HG03108 (cell line): ENCODE measurements around the gene CNDP2.
A peak's percentile ranks its signal among the peaks of the same experiment; 100 is the strongest.

ENCODE experiments used
- ATAC-seq: cut with Tn5 transposase; IDR thresholded peaks from one replicate; pipeline ENCODE4 v1.9.1; 2021; ENCODE audit warnings: moderate library complexity; ENCODE audit not compliant: unreplicated experiment

Gene CNDP2

GRCh38 chr18:74468547-74469061 lies 27.6 kb upstream of the CNDP2 start:
- ATAC-seq: no peak

GRCh38 chr18:74472312-74472711 lies 23.9 kb upstream of the CNDP2 start:
- no peak for ATAC-seq

GRCh38 chr18:74473976-74474640 lies 22.1 kb upstream of the CNDP2 start:
- ATAC-seq: no peak

DNA sequence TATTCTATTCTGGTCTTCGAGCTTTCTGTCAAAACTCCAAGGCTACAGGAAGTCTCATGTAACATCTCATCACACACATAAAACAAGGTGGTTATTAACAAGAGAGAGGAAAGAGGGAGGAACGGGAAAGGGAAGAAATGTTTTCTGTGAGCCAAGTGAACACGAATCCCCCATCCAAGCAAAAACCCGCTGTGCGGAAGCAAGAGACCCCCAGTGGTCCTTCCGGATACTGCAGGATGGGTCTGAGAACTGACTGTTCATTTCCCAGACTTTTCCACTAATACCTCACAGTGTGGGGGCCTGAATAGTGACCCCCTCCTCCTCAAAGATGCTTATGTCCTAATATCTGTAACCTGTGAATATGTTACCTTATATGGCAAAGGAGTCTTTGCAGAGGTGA lies 20.0 kb upstream of the CNDP2 start:
- no peak for ATAC-seq

DNA sequence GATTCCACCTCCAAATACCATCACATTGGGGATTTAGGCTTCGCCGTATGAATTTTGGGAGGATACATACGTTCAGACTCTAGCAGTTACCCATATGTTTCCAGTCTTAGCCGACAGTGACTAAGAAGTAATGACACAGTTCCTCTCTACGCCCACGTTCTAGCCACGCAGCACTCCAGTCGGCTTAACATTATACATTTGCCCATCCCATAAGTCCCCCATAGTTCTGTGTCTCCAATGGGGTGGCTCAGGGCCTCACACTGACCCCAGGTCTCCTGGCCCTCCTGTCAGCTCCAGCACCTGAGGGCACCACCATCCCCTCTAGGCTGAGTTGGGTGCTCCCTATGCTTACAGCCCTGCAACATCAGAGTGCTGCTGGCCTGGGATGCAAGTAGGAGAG lies 18.4 kb upstream of the CNDP2 start:
- ATAC-seq: no peak

DNA sequence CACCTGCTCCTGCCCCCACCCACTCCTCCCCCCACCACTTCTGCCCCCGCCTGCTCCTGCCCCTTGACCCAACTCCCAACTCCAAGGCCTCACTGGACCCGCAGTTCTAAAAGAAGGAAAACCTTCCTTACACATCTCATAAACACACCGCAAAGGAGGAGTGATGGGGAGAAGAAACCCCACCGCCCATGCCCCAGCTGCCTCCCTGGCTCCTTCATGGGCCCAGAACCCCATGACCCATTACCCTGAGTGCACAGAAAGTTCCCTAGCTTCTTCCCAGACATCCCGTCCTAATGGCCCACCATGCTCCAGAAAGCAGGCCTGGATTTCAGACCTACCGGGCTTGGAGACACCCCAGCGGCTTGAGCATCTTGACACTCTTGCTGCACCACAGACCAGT lies 17.8 kb upstream of the CNDP2 start:
- ATAC-seq: no peak

DNA sequence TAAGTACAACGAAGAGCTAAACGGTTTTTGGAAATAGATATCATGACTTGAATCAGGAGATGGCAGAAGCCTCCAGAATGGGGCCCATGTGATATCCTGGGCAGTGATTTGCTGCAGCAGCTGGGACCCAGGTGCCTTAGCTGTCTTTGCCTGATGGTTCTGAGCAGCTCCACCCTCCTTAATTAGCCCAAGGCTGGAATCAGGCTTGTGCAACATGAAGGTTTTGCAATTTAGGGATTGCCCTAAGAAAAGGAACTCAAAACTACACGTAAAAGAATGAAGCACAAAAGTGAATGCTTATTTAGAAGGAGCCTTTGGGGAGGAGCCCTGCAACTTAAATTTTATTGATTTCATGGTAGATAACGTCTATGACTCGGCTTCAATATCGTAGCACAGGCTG lies 17.3 kb upstream of the CNDP2 start:
- ATAC-seq: no peak

GRCh38 chr18:74479486-74480148 lies 16.5 kb upstream of the CNDP2 start:
- ATAC-seq: no peak

DNA sequence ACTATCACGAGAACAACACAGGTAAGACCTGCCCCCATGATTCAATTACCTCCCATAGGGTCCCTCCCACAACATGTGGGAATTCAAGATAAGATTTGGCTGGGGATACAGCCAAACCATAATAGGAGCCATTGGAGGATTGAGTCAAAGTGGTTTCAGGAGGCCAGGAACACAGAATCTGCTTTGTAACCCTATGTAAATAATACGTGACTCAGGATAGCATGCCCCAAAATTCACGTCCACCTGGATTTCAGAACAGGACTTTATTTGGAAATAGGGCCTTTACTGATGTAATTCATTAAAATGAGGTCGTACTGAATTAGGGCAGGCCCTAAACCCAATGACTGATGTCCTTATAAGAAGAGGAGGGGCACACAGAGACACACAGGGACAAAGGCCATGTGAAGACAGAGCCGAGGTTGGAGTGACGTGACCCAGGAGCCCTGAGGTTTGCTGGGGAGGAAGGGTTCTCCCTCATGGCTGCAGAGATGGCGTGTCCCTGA lies 16.0 kb upstream of the CNDP2 start:
- no peak for ATAC-seq

DNA sequence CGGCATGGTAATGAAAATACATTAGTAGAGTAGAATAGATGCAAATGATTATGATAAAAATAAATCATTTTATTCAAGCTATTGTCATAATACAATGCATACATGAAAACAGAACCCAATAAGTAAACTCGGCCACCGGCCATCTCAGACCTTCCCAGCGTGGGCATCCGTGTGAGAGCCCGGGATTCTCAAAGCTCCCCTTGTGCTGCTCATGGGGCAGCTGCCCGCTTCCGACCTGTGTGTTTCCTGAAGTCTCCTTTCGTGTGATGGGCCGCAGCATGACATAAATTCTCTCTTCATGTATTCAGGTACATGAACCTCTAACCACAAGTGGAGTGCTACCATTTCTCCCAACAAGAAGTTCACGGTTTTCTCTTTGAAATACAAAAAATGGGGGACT lies 13.5 kb upstream of the CNDP2 start:
- no peak for ATAC-seq

DNA sequence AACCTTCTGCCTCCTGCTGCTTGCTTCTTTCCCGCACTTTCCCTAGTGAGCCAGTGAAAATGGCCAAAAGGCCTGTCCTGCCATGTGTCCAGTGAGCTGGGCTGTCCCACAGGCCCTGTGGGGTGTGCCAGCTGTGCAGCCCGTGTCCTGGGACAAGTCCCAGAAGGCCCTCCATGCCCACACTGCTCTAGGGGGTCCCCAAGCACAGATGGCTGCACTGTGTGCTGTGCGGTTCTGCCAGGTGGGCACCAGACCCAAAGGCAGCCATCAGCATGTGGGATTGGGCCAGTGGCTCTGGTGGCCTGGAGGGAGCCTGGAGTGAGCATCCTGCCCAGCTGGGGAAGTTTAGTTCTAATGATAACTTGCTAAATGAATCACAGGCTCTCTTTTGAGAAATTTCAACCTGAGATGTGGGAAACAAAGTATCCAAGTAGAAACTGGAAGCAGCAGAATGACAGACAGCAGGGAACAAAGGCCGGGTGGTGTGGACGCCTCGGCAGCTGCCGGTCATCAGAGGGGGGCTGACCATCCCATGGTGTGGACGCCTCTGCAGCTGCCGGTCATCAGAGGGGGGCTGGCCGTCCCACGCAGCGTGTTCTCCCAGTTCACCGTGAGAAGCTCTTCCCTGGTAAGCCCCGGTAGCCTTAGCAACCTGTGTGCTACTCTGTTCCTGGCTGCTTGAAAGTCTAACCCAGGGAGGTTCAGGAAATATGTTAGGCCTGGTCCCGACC lies 9.9 kb upstream of the CNDP2 start:
- ATAC-seq: no peak

DNA sequence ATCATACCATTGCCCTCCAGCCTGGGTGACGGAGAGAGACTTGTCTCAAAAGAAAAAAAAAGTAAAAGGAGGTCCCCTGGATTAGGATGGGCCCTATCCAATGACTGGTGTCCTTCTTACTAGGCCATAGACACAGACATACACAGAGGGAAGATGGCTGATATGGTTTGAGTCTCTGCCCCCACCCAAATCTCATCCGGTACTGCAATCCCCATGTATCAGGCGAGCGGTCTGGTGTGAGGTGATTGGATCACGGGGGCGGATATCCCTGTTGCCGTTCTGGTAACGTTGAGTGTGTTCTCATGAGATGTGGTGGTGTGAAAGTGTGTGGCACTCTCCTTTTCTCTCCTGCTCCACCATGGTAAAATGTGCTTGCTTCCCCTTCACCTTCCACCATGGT lies 7.8 kb upstream of the CNDP2 start:
- ATAC-seq: no peak

DNA sequence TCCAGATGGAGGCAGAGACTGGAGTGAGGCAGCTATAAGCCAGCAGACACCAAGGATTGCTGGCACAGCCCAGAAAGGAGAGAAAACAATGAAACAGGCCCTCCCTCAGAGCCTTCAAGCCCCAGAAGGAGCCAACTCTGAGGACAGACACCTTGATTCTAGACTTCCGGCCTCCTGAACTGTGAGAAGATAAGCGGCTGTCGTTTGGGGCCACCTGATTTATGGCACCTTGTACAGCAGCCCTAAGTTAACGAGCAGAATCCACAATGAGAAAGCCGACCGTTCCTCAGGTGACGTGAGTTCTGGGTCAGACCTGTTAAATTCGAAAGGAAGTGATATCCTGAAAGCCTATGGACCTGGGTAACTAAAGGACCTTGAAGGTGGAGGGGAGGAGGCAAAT lies 7.3 kb upstream of the CNDP2 start:
- no peak for ATAC-seq

- ATAC-seq: no peak
Observed at GRCh38 chr18:74489676-74490075, 6.5 kb upstream of the CNDP2 start.

- ATAC-seq: no peak
Observed at GRCh38 chr18:74492259-74492658, 3.9 kb upstream of the CNDP2 start.

DNA sequence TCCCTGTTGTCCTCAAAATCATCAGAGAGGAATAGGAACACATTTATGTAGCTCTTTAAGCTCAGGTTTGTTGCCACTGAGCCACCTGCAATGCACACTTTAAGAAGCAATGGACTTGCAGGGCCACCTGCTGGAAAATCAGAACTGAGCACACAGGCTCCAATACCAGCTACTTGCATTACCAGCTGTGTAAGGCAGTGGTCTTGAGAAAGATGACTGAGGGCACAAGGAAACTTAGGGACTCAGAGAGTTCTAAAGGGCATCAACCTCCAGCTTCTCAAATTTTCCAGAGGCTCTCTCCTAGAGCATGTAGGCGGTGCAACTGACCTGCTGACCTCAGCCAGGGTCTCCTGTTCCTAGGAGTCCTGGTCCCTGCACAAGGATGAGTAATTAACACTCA lies 2.5 kb upstream of the CNDP2 start:
- peak; percentile 17 for ATAC-seq

DNA sequence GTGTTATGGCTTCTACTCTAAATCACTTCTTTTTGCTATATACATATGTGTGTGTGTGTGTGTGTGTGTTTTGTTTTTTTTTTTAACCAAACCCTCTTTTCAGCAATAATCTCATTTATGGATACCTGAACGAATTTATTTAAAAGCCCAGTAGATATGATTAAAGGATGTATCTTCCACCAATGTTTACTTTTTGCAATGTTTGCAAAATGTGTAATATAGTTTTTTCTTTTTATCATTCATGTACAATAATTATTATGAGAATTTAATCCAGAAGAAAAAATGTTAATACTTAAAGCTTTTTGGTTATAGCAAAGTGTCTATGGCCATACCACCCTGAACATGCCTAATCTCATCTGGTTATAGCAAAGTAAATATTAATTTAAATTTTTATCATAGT lies 1.6 kb upstream of the CNDP2 start:
- ATAC-seq: no peak

GRCh38 chr18:74496508-74497323 lies 553 bp downstream of the CNDP2 start:
- ATAC-seq: peak; percentile 15

DNA sequence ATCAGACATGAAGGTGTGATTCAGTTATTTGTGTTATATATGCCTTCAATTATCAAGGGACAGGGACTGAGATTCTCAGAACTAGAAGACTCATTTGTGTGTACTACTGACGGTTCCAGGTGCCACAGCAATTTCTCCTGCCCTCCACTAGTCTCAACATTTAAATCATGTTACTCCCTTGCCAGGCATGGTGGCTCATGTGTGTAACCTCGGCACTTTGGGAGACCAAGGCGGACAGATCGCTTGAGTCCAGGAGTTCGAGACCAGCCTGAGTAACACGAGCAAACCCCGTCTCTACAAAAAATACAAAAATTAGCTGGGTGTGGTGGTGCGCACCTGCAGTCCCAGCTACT lies 1.1 kb downstream of the CNDP2 start:
- ATAC-seq: no peak

- ATAC-seq: no peak
Observed at GRCh38 chr18:74497778-74498177, 1.6 kb downstream of the CNDP2 start.
